ENCODE data around the gene MEGF9.

The MEGF9 gene

GRCh38 chr9:120593250-120593954 is 120.9 kb downstream of the MEGF9 start:
- TF ChIP-seq, protein P1, sequence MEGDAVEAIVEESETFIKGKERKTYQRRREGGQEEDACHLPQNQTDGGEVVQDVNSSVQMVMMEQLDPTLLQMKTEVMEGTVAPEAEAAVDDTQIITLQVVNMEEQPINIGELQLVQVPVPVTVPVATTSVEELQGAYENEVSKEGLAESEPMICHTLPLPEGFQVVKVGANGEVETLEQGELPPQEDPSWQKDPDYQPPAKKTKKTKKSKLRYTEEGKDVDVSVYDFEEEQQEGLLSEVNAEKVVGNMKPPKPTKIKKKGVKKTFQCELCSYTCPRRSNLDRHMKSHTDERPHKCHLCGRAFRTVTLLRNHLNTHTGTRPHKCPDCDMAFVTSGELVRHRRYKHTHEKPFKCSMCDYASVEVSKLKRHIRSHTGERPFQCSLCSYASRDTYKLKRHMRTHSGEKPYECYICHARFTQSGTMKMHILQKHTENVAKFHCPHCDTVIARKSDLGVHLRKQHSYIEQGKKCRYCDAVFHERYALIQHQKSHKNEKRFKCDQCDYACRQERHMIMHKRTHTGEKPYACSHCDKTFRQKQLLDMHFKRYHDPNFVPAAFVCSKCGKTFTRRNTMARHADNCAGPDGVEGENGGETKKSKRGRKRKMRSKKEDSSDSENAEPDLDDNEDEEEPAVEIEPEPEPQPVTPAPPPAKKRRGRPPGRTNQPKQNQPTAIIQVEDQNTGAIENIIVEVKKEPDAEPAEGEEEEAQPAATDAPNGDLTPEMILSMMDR (IDR thresholded peaks at IDR 0.05) = no peak
- no peak for TF ChIP-seq ZFX (IDR thresholded peaks at IDR 0.05; ENCODE audit: borderline replicate concordance)
- no peak overlapping the region for H3K27ac ChIP-seq

DNA sequence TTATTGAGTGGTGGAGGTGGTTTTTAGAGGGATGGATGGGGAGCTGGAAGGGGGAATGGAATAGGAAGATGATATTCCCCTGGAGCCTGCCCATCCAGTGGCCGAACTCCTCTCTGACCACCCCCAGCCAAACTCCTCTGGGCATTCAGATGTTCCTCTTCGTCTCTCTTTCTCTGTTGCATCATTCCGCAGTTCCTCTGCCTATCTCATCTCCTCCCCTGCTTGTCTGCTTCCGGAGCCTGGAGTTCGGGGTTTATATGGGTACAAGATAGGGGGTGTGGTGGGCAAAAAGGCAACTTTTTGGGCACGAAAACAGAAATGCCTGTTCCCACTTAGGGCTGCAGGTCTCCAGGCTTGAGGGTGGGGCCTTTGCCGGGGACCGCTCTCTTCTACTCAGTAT is 122.1 kb downstream of the MEGF9 start:
- TF ChIP-seq, protein P1 (IDR thresholded peaks at IDR 0.05) = no peak
- TF ChIP-seq ZFX (IDR thresholded peaks at IDR 0.05; ENCODE audit: borderline replicate concordance) = no peak
- H3K27ac ChIP-seq = no peak overlapping the region

DNA sequence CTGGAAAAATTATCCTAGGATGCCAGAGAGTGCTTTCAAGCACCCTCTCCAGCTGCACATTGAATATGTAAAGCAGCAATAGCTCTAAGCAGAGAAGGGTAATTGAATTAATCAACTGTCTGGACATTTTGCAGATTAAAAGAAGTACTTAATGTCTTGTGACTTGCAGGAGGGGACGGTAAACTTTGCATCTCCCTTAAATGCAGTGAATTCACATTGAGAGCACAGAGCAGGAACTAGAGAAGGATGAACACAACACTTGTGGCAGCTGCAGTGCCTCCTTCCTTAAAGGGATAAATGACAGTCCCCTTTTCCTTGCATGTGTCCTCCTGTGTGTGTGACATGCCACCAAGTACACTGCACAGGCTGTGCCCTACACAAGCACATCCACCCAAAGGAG is 126.9 kb downstream of the MEGF9 start:
- no peak overlapping the region for H3K27ac ChIP-seq
- TF ChIP-seq ZFX (IDR thresholded peaks at IDR 0.05; ENCODE audit: borderline replicate concordance) = no peak
- TF ChIP-seq, protein P1 (IDR thresholded peaks at IDR 0.05) = no peak

GRCh38 chr9:120583958-120584369 is 130.3 kb downstream of the MEGF9 start:
- no peak overlapping the region for H3K27ac ChIP-seq
- TF ChIP-seq ZFX (IDR thresholded peaks at IDR 0.05; ENCODE audit: borderline replicate concordance) = no peak
- TF ChIP-seq, protein P1 (IDR thresholded peaks at IDR 0.05) = no peak

DNA sequence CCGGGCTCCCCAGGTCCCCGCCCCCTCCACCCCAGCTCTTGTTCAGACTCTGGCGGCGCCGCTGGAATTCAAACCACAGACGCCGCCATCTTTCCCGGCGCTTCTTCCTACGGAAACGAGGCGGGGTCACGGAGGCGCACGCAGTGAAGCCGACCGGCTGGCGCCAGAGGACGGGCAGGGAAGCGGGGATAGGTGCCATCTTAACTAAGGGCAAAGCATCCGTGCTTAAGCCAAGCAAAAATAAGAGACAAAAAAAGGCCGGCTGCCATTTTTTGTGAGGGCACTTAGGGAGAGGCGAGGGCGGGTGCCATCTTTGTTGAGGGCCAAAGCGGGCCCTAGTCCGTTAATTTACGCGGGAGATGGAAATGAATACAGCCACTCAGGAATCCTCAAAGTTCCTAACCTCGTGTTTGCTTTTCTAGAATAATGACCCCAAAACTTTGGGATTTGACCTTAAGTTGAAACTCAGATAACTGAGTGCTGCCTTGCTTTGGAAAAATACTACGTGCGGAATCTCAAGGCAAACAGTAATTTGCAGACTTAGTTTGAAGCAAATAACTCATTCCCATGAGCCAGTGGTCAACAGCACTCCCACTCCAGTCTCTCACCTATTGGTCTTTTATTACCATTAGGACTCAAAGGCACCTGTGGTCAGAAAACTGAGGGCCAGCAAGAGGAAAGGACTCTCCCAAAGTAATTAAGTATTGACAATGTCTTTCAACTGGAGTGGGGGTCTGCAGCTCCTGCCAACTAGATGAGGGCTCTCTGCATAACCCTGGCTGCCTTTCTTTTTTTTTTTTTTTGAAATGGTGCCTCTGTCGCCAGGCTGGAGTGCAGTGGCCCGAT is 134.0 kb downstream of the MEGF9 start, which contains the start of gene CDK5RAP2:
Gene CDK5RAP2 (minus strand): TSS at position 117 of the 846 bp plus-strand sequence. CDS start 189 bp downstream, outside the sequence.
- H3K27ac ChIP-seq = peak within 1 kb of the TSS; percentile 70
- TF ChIP-seq ZFX (IDR thresholded peaks at IDR 0.05; ENCODE audit: borderline replicate concordance) = no peak
- TF ChIP-seq, protein P1 (IDR thresholded peaks at IDR 0.05) = no peak

DNA sequence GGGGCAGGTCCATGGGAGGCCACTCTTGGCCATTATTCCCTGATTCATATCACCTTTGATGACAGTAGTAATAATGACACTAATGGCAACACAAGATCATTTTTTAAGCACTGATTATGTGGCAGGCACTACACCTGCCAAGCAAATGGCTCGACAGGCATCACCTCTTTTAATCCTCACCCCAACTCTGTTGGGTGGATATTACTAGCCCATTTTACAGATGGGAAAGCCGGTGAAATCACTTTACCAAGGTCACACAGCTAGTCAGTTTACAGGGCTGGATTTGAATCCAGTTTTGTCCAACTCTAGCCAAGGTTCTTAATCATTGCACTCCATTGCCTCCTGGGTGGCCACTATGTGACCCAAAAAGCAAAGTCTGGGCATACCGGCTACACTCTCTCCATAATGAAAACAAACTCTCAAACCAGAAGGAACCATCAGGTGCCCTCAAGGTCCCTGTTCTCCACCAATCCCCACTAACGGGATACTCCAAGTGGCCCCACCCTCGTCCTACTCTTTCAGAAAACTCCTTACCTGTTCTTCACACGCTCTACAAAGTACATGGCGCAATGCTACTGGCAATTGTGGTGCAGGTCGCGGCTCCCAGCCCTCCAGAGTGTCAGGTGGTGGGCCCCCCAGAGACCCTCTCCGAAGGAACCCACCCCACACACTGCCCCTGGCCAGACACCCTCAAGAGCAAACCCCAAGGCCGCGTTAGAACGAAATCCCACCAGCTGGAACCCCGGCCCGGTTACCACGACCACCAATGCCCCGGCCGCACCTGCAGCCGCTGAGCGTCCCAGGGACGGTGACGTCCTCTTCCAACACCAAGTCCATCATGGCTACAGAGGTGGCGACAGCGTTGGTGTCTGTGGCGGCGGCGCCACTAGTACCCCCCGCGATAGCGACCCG is 134.9 kb downstream of the MEGF9 start:
- peak overlapping the region; percentile 70 for H3K27ac ChIP-seq

More for the DNA sequence above, 134.9 kb downstream of the MEGF9 start:
- TF ChIP-seq, protein P1 (IDR thresholded peaks at IDR 0.05) = no peak
- TF ChIP-seq ZFX (IDR thresholded peaks at IDR 0.05; ENCODE audit: borderline replicate concordance) = no peak

Data from 22Rv1 (cell line).